SK-N-SH treated with all-trans-retinoic acid at 6 μM for 48 hours (cell line): ENCODE data around the gene TRAPPC13.

Experiments
- CSDC2 ChIP-seq: fragments of 250-450 bp; sonication (Bioruptor Pico); IDR thresholded peaks from 2 replicates; pipeline ENCODE4 v1.5.0; 2020; ENCODE audit warnings: mild to moderate bottlenecking, moderate library complexity
- ESRRG ChIP-seq: fragments of 250-450 bp; sonication (Bioruptor Pico); IDR thresholded peaks from 2 replicates; pipeline ENCODE4 v1.6.1; 2021; ENCODE audit warnings: mild to moderate bottlenecking
- GLIS3 ChIP-seq: fragments of 250-450 bp; sonication (Bioruptor Pico); IDR thresholded peaks from 2 replicates; pipeline ENCODE4 v1.5.0; 2020; ENCODE audit warnings: mild to moderate bottlenecking, moderate library complexity
- ISL1 ChIP-seq: fragments of 250-450 bp; sonication (Bioruptor Pico); IDR thresholded peaks from 2 replicates; pipeline ENCODE4 v2.1.2; 2022; ENCODE audit warnings: mild to moderate bottlenecking, moderate library complexity
- RARB ChIP-seq: fragments of 250-450 bp; sonication (Bioruptor Pico); IDR thresholded peaks from 2 replicates; pipeline ENCODE4 v1.8.0; 2021; ENCODE audit warnings: mild to moderate bottlenecking, moderate library complexity
- TCF4 ChIP-seq: fragments of 250-450 bp; sonication (Bioruptor Pico); IDR thresholded peaks from 2 replicates; pipeline ENCODE4 v1.8.0; 2021; ENCODE audit warnings: mild to moderate bottlenecking, moderate library complexity, borderline replicate concordance
- TOX ChIP-seq: fragments of 250-450 bp; sonication (Bioruptor Pico); IDR thresholded peaks from 2 replicates; pipeline ENCODE4 v1.8.0; 2021; ENCODE audit warnings: mild to moderate bottlenecking, moderate library complexity, borderline replicate concordance
- ZNF565 ChIP-seq: fragments of 450-650 bp; formaldehyde crosslinking; conservative IDR thresholded peaks from 2 replicates; pipeline ENCODE4 v1.5.0; 2020; ENCODE audit warnings: low read depth, mild to moderate bottlenecking, moderate library complexity
- ZNF8 ChIP-seq: fragments of 450-650 bp; formaldehyde crosslinking; IDR thresholded peaks from 2 replicates; pipeline ENCODE4 v1.5.0; 2020; ENCODE audit warnings: mild to moderate bottlenecking, moderate library complexity
- TF ChIP-seq, protein P1 (sequence below): fragments of 250-450 bp; sonication (Bioruptor Pico); IDR thresholded peaks from 2 replicates; pipeline ENCODE4 v1.8.0; 2020; ENCODE audit warnings: mild to moderate bottlenecking, moderate library complexity, borderline replicate concordance

DNA sequence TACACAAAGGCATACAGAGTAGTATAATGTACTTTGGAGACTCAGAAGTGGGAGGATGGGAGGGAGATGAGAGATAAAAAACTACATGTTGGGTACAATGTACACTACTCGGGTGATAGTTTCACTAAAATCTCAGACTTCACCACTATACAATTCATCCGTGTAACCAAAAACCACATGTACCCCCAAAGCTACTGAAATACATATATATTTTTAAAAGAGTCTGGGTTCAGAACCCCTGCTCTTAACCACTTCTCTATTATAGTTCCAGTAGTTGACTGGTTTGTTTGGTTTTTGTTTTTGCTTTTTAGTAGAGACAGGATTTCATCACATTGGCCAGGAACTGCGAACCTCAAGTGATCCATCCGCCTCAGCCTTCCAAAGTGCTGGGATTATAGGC, 74.5 kb downstream of the TRAPPC13 start:
- TF ChIP-seq TOX: no peak
- no peak for TF ChIP-seq ESRRG (CRISPR knock-in tag)
- TF ChIP-seq GLIS3 (CRISPR knock-in tag): no peak
- no peak for TF ChIP-seq ZNF8
- TF ChIP-seq CSDC2 (CRISPR knock-in tag): no peak
- TF ChIP-seq, protein P1, sequence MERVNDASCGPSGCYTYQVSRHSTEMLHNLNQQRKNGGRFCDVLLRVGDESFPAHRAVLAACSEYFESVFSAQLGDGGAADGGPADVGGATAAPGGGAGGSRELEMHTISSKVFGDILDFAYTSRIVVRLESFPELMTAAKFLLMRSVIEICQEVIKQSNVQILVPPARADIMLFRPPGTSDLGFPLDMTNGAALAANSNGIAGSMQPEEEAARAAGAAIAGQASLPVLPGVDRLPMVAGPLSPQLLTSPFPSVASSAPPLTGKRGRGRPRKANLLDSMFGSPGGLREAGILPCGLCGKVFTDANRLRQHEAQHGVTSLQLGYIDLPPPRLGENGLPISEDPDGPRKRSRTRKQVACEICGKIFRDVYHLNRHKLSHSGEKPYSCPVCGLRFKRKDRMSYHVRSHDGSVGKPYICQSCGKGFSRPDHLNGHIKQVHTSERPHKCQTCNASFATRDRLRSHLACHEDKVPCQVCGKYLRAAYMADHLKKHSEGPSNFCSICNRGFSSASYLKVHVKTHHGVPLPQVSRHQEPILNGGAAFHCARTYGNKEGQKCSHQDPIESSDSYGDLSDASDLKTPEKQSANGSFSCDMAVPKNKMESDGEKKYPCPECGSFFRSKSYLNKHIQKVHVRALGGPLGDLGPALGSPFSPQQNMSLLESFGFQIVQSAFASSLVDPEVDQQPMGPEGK (CRISPR knock-in tag): no peak
- TF ChIP-seq ISL1 (CRISPR knock-in tag): no peak
- TF ChIP-seq TCF4 (CRISPR knock-in tag): no peak
- no peak for TF ChIP-seq RARB
- TF ChIP-seq ZNF565: no peak
